Immature natural killer cell (primary cell): ENCODE measurements around the gene WNT7A. TPM values are rescaled to one million over a fixed set of nuclear protein-coding genes. Genes with fewer than 3 reads are reported as not detected.
A peak's percentile ranks its signal among the peaks of the same experiment; 100 is the strongest.

Experiments
- DNase-seq, 3 donors: peaks; one replicate each; pipeline ENCODE4 v3.0.0; 2022; ENCODE audit warnings: mixed read lengths in 1 of 3
- H3K27ac Mint-ChIP-seq, 6 donors: one replicate each; pipeline ENCODE4 v1.8.0; 2020; ENCODE audit warnings: mixed read lengths in 6 of 6, mild to moderate bottlenecking in 5 of 6, inconsistent platforms in 4 of 6, moderate library complexity in 3 of 6
- H3K27me3 Mint-ChIP-seq, 3 donors: one replicate each; pipeline ENCODE4 v1.8.0; 2020 to 2021; ENCODE audit warnings: low read depth in 3 of 3, mild to moderate bottlenecking in 3 of 3, mixed read lengths in 3 of 3, moderate library complexity in 3 of 3, inconsistent platforms in 1 of 3
- H3K36me3 Mint-ChIP-seq, 3 donors: one replicate each; pipeline ENCODE4 v1.8.0; 2020; ENCODE audit warnings: mixed read lengths in 3 of 3, inconsistent platforms in 2 of 3, mild to moderate bottlenecking in 2 of 3
- H3K4me1 Mint-ChIP-seq, 2 donors: one replicate each; pipeline ENCODE4 v1.8.0; 2020; ENCODE audit warnings: inconsistent platforms in 2 of 2, mild to moderate bottlenecking in 2 of 2, mixed read lengths in 2 of 2, moderate library complexity in 1 of 2
- H3K4me3 Mint-ChIP-seq, 5 donors: one replicate each; pipeline ENCODE4 v1.8.0; 2020; ENCODE audit warnings: mild to moderate bottlenecking in 5 of 5, mixed read lengths in 5 of 5, inconsistent platforms in 3 of 5, moderate library complexity in 3 of 5
- H3K9me3 Mint-ChIP-seq, 6 donors: one replicate each; pipeline ENCODE4 v1.8.0; 2020; ENCODE audit warnings: mild to moderate bottlenecking in 6 of 6, mixed read lengths in 6 of 6, inconsistent platforms in 4 of 6, moderate library complexity in 3 of 6
- polyA plus RNA-seq, 3 donors: library from polyadenylated mRNA; unstranded; fragments of 300-500 nt; fragmentation: Illumina TruSeq; gene quantifications; one replicate each; pipeline ENCODE4 v1.2.3, GENCODE V29; 2021

WNT7A gene
- polyA plus RNA-seq, 3 donors from 2014 or later = not detected

DNA sequence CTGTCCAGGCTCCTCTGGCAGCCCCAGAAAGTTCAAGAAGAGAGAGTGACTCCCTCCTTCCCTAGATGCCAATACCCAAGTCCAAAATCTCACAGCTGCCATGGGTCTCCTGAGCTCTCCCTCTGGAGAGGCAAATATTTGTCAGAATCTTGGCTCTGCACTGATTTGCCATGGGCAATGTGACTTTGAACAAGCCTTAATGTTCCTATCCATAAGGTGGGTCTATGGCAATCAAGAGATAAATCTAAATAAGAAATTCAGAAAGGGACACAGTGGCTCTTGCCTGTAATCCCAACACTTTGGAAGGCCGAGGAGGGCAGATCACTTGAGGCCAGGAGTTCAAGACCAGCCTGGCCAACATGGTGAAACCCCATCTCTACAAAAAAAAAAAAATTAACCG lies 12.4 kb upstream of the WNT7A start:
- no peaks in the 10 kb centered on the region for H3K9me3 Mint-ChIP-seq
- peaks cover 0 to 3% (median 0%) of the 10 kb centered on the region in 3 donors for H3K27me3 Mint-ChIP-seq
- no peak for DNase-seq
- peaks cover 35% of the 10 kb centered on the region in 2 donors for H3K4me1 Mint-ChIP-seq
- no peak overlapping the region for H3K27ac Mint-ChIP-seq
- no peak overlapping the region for H3K4me3 Mint-ChIP-seq
- no peaks in the 10 kb centered on the region for H3K36me3 Mint-ChIP-seq

DNA sequence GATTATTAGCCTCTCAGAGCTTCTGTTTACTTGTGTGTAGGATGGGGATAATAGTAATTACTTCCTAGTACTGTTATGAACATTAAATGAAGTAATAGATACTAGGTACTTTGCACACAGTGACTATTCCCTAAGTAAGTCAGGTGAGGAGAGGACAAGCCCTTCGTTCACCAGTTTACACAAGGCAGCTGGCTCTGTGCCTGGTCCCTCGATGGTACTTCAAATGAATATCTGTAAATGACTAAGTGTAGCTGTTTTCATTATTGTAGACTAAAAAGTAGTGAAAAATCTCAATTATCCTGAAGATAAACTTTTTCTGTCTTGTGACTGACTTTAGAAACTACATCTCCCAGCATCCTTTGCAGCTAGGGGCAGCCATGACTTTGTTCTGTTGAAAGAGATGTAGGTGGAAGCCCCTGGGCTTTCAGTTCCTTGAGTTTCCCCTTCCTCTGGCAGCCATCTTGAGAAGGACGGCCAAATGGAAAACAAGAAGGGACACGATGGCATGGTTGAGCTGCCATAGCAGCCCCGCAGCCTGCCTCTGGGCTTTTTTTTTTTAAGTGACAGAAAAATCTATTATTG lies 11.7 kb upstream of the WNT7A start:
- DNase-seq = no peak
- Mint-ChIP-seq H3K27ac (no peak overlapping the region), H3K4me1 (peaks cover 32 to 35% of the 10 kb centered on the region in 2 donors)

DNA sequence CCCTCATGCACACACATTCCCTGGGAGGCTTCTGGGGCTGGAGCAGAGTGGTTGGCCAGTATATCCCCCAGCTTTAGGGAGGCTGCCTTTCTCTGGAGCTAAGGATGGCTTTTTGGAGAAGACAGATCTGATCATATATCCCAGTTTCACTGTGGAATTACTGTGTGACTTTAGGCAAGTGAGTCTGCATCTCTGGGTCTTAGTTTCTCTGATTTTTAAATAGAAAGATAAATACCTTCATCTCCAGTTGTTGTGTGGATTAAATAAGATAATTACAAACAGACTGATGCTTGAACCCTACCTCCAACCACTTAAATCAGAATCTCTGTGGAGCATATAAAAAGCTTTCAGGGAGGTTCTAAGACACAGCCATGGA lies 11.1 kb upstream of the WNT7A start:
- H3K4me3 Mint-ChIP-seq = peak overlapping the region in 3 of 5 donors; percentile 10 to 62 (median 41)
- no peak for DNase-seq
- no peaks in the 10 kb centered on the region for H3K36me3 Mint-ChIP-seq
- peak overlapping the region in 4 of 6 donors; percentile 19 to 66 (median 38) for H3K27ac Mint-ChIP-seq
- peaks cover 26 to 29% of the 10 kb centered on the region in 2 donors for H3K4me1 Mint-ChIP-seq
- peaks cover 0 to 3% (median 0%) of the 10 kb centered on the region in 3 donors for H3K27me3 Mint-ChIP-seq
- no peaks in the 10 kb centered on the region for H3K9me3 Mint-ChIP-seq

More for the DNA sequence above, 11.7 kb upstream of the WNT7A start:
- peaks cover 0 to 3% (median 0%) of the 10 kb centered on the region in 3 donors for H3K27me3 Mint-ChIP-seq
- no peaks in the 10 kb centered on the region for H3K36me3 Mint-ChIP-seq
- H3K9me3 Mint-ChIP-seq = no peaks in the 10 kb centered on the region
- H3K4me3 Mint-ChIP-seq = peak overlapping the region in 1 of 5 donors; percentile 10

DNA sequence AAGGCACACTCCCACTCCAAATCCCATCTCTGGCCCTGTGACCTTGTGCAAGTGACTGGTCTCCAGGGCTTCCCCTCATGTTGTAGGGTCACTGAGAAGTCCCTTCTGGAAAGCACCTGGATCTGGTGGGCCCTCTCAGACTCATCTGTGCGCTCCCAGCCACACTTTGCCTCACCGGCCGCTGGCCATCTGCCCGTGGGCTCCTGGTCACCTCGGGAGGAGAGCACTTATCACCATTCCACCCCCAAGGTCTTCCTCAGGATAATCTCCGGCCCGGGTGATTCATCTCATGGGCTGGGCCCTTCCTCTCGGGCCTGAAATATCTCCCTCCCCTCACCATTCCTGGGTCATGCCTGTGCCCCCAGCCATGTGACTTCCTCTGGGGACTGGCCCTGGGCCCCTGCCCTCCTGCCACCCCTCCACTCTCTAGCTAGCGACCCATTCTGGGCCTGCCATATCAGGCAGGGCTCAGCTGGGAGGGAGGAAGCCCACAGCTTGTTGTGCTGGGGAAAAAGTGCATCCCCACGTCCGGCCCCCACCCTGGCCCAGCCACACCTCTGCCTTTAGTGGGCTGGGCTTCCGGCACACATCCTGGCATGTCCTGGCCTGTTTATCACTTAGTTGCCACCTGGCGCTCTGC lies 10.6 kb upstream of the WNT7A start:
- Mint-ChIP-seq H3K9me3 (no peaks in the 10 kb centered on the region), H3K36me3 (no peaks in the 10 kb centered on the region), H3K4me1 (peaks cover 21 to 24% of the 10 kb centered on the region in 2 donors), H3K27ac (peak overlapping the region in 4 of 6 donors; percentile 12 to 66 (median 38)), H3K4me3 (peak overlapping the region in 3 of 5 donors; percentile 30 to 62 (median 41)), H3K27me3 (peaks cover 0 to under 1% (median 0%) of the 10 kb centered on the region in 3 donors)
- peak in 1 of 3 donors; percentile 31 for DNase-seq

DNA sequence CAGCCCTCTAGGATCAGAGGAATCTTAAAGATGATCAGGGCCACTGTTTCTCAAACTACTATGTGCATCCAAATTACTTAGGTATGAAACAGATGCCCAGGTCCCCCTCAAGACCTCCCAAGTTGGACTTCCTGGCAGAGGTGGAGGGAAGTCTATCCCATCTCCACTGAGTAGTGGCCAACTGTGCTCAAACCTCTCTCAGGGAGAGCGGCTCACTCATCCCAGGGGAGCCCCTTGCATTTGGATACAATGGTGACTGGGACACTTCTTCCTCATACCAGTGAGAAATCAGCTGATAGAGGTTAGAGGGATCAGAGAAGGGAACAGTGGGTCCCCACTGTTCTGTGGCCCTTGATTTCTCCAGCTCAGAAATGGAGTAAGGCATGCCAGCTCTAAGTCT lies 8.7 kb upstream of the WNT7A start:
- Mint-ChIP-seq H3K27ac (no peak overlapping the region), H3K4me1 (peaks cover 16 to 19% of the 10 kb centered on the region in 2 donors), H3K36me3 (no peaks in the 10 kb centered on the region), H3K9me3 (no peaks in the 10 kb centered on the region), H3K4me3 (no peak overlapping the region), H3K27me3 (peaks cover 0 to 2% (median under 1%) of the 10 kb centered on the region in 3 donors)
- DNase-seq = no peak

DNA sequence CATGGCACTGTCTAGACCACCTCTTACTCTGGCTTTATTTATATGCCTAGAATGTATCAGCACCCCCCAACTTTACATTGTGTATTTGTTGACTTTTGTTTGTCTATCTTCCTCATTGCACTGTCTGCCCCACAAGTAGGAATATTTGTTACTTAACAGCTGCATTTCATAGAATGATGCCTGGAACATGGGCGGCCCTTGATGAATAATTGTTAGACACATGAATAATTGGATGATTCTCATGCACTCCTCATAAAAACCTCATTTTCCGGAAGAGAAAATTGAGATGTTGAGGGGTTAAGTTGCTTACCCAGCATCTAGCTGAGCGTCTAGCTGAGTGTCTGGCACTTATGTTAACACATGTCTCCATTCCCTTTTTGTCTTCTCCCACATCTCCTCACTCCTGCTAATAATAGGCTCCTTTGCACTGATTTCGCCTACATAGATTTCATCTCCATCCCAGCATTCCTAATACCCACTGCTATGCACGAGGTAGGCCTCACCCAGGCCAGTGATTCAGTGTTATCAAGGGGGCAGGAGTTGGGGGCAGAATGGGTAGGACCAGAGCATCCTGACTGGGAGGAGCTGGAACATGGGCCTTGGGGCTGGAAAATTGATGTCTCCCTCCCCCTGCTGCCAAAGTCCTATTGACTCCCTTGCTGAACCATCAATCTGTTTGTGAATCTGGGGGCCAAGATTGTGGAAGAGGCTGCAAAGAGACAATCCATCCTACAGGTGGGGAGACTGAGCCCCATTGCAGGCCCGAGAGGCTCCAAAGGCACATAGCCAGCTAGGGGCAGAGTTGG lies 7.8 kb upstream of the WNT7A start:
- Mint-ChIP-seq H3K4me1 (peaks cover 16 to 19% of the 10 kb centered on the region in 2 donors), H3K36me3 (peaks cover 0 to 2% (median 0%) of the 10 kb centered on the region in 3 donors), H3K27ac (no peak overlapping the region), H3K9me3 (no peaks in the 10 kb centered on the region), H3K4me3 (no peak overlapping the region), H3K27me3 (peaks cover 2 to 5% (median 3%) of the 10 kb centered on the region in 3 donors)
- DNase-seq = no peak

DNA sequence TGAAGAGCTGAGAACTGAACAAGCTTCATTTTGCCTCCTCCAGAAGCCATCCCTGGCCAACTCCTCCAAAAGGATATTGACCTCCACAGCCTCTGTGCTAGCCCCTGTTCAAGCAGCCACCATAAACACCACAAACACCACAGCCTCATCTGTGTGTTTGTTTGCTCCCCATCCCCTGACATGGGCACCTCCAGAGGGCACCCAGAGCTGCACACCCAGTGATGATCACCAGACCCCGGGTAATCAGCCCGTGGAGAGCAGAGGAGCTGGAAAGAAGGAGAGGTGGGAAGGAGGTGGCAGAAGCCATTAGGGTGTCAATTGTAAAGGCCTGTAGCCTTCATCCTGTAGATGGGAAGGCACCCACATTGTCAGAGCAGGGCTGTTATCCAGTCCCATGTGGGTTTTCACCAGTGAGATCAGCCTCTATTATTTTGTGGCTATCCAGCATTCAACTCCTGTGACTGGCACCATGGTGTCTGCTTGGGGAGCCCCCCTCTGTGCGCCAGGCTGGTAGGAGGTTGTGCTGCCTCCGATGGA lies 6.8 kb upstream of the WNT7A start:
- Mint-ChIP-seq H3K9me3 (no peaks in the 10 kb centered on the region), H3K27me3 (peaks cover 5 to 6% (median 5%) of the 10 kb centered on the region in 3 donors), H3K4me3 (no peak overlapping the region), H3K36me3 (peaks cover 0 to 3% (median 1%) of the 10 kb centered on the region in 3 donors), H3K4me1 (peaks cover 16 to 19% of the 10 kb centered on the region in 2 donors), H3K27ac (no peak overlapping the region)
- no peak for DNase-seq

DNA sequence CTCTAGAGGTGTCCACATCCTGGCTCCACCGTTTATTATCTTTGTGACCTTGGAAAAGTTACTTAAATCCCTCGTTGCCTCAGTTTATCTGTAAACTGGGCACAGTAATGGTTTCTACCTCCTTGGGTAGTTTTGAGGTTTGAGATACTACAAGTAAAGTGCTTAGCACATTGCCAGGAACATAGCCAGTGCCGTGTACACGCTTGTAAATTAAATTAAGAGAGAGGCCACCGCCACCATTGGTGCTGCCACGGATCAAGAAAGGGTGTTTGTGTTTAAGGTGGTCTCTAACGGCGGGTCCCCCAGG lies 5.8 kb upstream of the WNT7A start:
- peaks cover 7 to 11% (median 9%) of the 10 kb centered on the region in 3 donors for H3K27me3 Mint-ChIP-seq
- no peak for DNase-seq
- no peak overlapping the region for H3K27ac Mint-ChIP-seq
- no peaks in the 10 kb centered on the region for H3K9me3 Mint-ChIP-seq
- H3K4me1 Mint-ChIP-seq = peaks cover 6 to 9% of the 10 kb centered on the region in 2 donors
- H3K4me3 Mint-ChIP-seq = no peak overlapping the region
- H3K36me3 Mint-ChIP-seq = peaks cover 0 to 5% (median 3%) of the 10 kb centered on the region in 3 donors

DNA sequence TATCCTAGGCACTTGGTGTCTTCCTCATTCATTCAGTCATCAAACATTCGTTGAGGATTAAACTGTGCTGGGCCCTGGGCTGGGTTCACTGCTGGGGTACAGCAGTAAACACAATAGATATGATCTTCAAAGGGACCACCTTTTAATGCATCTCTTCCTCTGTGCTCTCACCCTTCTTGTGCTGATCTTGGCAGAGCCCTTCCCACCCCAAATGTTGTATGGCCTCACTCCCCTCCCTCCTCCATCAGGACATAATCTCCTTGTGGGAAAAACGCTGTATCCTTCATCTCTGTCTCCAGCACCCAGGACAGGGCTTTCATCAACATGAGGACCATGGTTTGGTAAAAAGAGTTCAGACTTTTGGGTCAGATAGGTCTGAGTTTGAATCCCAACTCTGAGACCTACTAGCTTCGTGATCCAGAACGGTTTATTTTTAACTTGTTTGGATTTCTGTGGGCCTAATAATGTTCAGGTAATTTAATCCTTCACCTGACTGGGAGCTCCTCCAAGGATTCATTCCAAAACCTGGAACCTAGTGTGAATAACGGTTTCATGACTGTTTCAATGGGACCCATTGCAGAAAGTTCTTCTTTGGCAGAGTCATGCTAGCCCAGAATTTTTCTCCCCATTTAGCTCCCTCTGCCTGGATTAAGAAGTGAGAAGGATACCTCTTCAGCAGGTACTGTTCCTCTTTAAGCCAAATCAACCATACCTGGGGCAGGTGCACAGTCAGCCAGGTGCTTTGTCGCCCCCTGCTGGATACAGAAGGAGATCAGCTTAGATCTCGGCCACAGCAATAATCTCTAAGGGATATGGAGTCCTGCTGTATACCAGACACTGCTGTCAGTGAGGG lies 5.2 kb upstream of the WNT7A start:
- Mint-ChIP-seq H3K4me1 (peaks cover under 1 to 3% of the 10 kb centered on the region in 2 donors), H3K27ac (no peak overlapping the region), H3K9me3 (no peaks in the 10 kb centered on the region), H3K36me3 (peaks cover 0 to 5% (median 3%) of the 10 kb centered on the region in 3 donors), H3K27me3 (peaks cover 7 to 11% (median 9%) of the 10 kb centered on the region in 3 donors), H3K4me3 (no peak overlapping the region)
- DNase-seq = peak in 1 of 3 donors; percentile 40

DNA sequence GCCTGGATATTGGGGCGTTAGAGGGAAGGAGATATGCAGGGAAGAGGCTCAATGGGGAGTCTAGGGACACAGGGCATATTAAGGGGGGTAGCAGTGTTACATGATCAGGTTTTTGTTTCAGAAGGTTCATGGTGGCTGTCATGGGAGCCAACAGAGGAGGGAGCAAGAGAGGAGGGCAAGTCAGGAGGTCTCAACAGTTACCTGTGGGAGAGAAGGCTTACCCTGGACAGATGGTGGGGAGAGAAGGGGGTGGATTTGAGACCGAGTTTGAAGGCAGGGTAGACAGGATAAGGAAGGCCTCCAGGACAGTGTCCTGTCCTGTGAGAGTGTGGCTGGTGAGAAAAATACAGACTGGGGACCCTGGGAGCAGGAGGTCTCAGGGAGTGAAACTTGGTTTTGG lies 3.8 kb upstream of the WNT7A start:
- H3K36me3 Mint-ChIP-seq = peaks cover 0 to 5% (median 3%) of the 10 kb centered on the region in 3 donors

DNA sequence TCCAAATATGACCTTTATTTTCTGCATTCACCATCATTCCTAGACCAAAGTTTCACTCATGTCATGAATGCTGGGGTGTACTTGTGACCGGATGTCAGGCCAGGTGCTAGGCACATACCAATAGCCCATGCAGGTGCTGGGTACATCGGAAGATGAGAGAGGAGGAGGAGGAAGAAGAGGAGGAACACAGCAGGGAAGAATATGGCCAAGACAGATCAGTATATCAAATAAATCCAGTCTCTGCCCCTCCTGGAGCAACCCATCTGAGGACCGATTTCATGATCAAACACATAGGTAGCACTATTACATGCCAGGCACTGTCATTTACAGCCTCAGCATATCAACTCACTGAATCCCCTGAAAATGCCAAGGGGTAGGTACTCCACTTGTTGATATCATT lies 3.0 kb upstream of the WNT7A start:
- H3K27me3 Mint-ChIP-seq = peaks cover 7 to 16% (median 11%) of the 10 kb centered on the region in 3 donors
- H3K27ac Mint-ChIP-seq = no peak overlapping the region
- peaks cover 0 to 2% of the 10 kb centered on the region in 2 donors for H3K4me1 Mint-ChIP-seq
- no peak for DNase-seq
- peaks cover 0 to 5% (median 3%) of the 10 kb centered on the region in 3 donors for H3K36me3 Mint-ChIP-seq
- H3K9me3 Mint-ChIP-seq = no peaks in the 10 kb centered on the region
- H3K4me3 Mint-ChIP-seq = no peak overlapping the region

More for the DNA sequence above, 3.8 kb upstream of the WNT7A start:
- no peak overlapping the region for H3K4me3 Mint-ChIP-seq
- no peak for DNase-seq
- no peak overlapping the region for H3K27ac Mint-ChIP-seq
- H3K27me3 Mint-ChIP-seq = peaks cover 7 to 15% (median 11%) of the 10 kb centered on the region in 3 donors
- H3K4me1 Mint-ChIP-seq = no peaks in the 10 kb centered on the region
- no peaks in the 10 kb centered on the region for H3K9me3 Mint-ChIP-seq

DNA sequence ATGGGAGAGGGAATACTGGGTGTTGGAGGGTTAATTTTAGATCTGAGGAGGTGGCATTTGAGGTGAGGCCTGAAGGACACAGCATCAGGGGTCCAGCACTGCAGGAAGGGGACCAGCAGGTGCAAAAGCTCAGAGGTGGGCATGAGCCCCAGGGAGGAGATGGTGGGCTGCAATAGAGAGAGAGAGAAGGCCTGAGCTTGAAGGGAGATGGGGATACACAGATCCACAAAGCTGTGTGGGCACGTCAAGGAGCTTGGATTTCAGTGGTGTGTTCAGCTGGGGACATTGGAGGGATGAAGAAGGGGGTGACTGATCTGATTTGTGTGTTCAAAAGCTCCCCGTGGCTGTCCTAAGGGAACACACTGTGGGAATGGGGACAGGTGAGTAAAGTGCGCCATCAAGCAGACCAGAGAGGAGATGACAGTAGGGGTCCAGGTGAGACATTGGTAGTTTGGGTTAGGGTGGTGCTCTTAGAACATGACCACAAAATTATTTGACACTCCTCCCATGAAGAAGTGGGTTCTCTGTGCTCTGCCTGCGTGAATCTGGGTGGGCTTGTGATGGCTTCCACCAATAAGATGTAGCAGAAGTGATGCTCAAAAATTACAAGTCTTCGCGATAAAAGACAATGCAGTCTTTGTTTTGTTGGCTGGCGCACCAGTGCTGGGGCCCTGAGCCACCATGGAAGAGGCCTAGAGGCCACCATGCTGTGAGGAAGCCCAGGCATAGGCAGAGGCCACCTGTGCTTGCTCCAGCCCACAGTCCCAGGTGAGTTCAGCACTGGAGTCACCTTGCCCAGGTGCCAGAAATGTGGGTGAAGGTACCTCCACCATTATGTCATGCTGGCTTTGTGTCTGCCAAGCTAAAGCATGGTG lies 1.9 kb upstream of the WNT7A start:
- DNase-seq = no peak
- H3K27ac Mint-ChIP-seq = no peak overlapping the region
- H3K36me3 Mint-ChIP-seq = peaks cover 0 to 5% (median 3%) of the 10 kb centered on the region in 3 donors
- H3K4me3 Mint-ChIP-seq = peak overlapping the region in 1 of 5 donors; percentile 8
- peaks cover 0 to 2% of the 10 kb centered on the region in 2 donors for H3K4me1 Mint-ChIP-seq
- H3K27me3 Mint-ChIP-seq = peaks cover 7 to 16% (median 15%) of the 10 kb centered on the region in 3 donors
- H3K9me3 Mint-ChIP-seq = peaks cover 0 to 2% (median 0%) of the 10 kb centered on the region in 6 donors
